ENCODE data around the gene PDE4D.

The PDE4D gene

GRCh38 chr5:59238126-59238902 lies 655.2 kb downstream of the PDE4D start:
- no peak for DNase-seq

GRCh38 chr5:59236986-59237385 lies 656.5 kb downstream of the PDE4D start:
- no peak for DNase-seq

- DNase-seq, result no peak
Observed at GRCh38 chr5:59236448-59236847, 657.1 kb downstream of the PDE4D start.

GRCh38 chr5:59234236-59234635 lies 659.3 kb downstream of the PDE4D start:
- DNase-seq, result no peak

GRCh38 chr5:59231221-59231931 lies 662.1 kb downstream of the PDE4D start:
- no peak for DNase-seq

GRCh38 chr5:59222687-59223511 lies 670.6 kb downstream of the PDE4D start:
- no peak for DNase-seq

GRCh38 chr5:59221769-59222168 lies 671.8 kb downstream of the PDE4D start:
- no peak for DNase-seq

- no peak for DNase-seq
Observed at GRCh38 chr5:59218424-59219045, 675.0 kb downstream of the PDE4D start.

GRCh38 chr5:59216841-59217240 lies 676.7 kb downstream of the PDE4D start:
- DNase-seq, result no peak

- no peak for DNase-seq
Observed at GRCh38 chr5:59212596-59212995, 680.9 kb downstream of the PDE4D start.

- DNase-seq, result no peak
Observed at GRCh38 chr5:59209758-59210359, 683.7 kb downstream of the PDE4D start.

GRCh38 chr5:59208474-59208873 lies 685.1 kb downstream of the PDE4D start:
- DNase-seq, result no peak

- DNase-seq, result no peak
Observed at GRCh38 chr5:59207401-59207800, 686.1 kb downstream of the PDE4D start.

- DNase-seq, result no peak
Observed at GRCh38 chr5:59206132-59206581, 687.4 kb downstream of the PDE4D start.

- no peak for DNase-seq
Observed at GRCh38 chr5:59204114-59204897, 689.2 kb downstream of the PDE4D start.

- no peak for DNase-seq
Observed at GRCh38 chr5:59199868-59200267, 693.7 kb downstream of the PDE4D start.

GRCh38 chr5:59198832-59199231 lies 694.7 kb downstream of the PDE4D start:
- no peak for DNase-seq

GRCh38 chr5:59198365-59198764 lies 695.2 kb downstream of the PDE4D start:
- no peak for DNase-seq

- DNase-seq, result no peak
Observed at GRCh38 chr5:59197911-59198310, 695.6 kb downstream of the PDE4D start.

- DNase-seq, result no peak
Observed at GRCh38 chr5:59193616-59194319, 699.8 kb downstream of the PDE4D start.

GRCh38 chr5:59190746-59191145 lies 702.8 kb downstream of the PDE4D start:
- DNase-seq, result no peak
